Aorta (tissue), 5 donors: ENCODE results near the gene PRKCE. TPM values are rescaled to one million over a fixed set of nuclear protein-coding genes. Genes with fewer than 3 reads are reported as not detected.
A peak's percentile ranks its signal among the peaks of the same experiment; 100 is the strongest.

Source experiments
- ATAC-seq: fragments of 200-7000 bp; cut with Tn5 transposase; one replicate; pipeline ENCODE4 v1.9.1; 2022; ENCODE audit warnings: moderate library complexity; ENCODE audit not compliant: low FRiP score
- DNase-seq, 2 donors: peaks; one replicate each; pipeline ENCODE4 v3.0.0-alpha.2; 2020
- H3K27ac ChIP-seq, 2 donors: one replicate each; pipeline ENCODE4 v1.5.1; 2013; ENCODE audit warnings: low read length in 2 of 2, mild to moderate bottlenecking in 2 of 2, moderate library complexity in 2 of 2, control low read depth in 1 of 2, inconsistent platforms in 1 of 2, low read depth in 1 of 2
- H3K27me3 ChIP-seq, 2 donors: one replicate each; pipeline ENCODE4 v1.6.1; 2013; ENCODE audit warnings: control low read depth in 1 of 2, low read length in 1 of 2, mild to moderate bottlenecking in 1 of 2, moderate library complexity in 1 of 2; ENCODE audit not compliant: insufficient read depth in 2 of 2, control insufficient read depth in 1 of 2
- H3K36me3 ChIP-seq, 2 donors: one replicate each; pipeline ENCODE4 v1.6.1; 2013; ENCODE audit warnings: control low read depth in 1 of 2, low read length in 1 of 2, mild to moderate bottlenecking in 1 of 2; ENCODE audit not compliant: insufficient read depth in 2 of 2, control insufficient read depth in 1 of 2
- H3K4me1 ChIP-seq, 2 donors: one replicate each; pipeline ENCODE4 v1.6.1; 2013; ENCODE audit warnings: low read length in 2 of 2, control low read depth in 1 of 2, mild to moderate bottlenecking in 1 of 2, moderate library complexity in 1 of 2; ENCODE audit not compliant: insufficient read depth in 2 of 2, control insufficient read depth in 1 of 2
- H3K4me3 ChIP-seq, 2 donors: one replicate each; pipeline ENCODE4 v1.5.1; 2013; ENCODE audit warnings: low read length in 2 of 2, control low read depth in 1 of 2, mild to moderate bottlenecking in 1 of 2
- H3K9me3 ChIP-seq: one replicate; pipeline ENCODE4 v1.6.1; 2013; ENCODE audit warnings: mild to moderate bottlenecking, low read length; ENCODE audit not compliant: control insufficient read depth
- WGBS, 2 donors: extraction: QIAGEN DNeasy Blood & Tissue Kit; methylation state at CpG; one replicate each; pipeline ENCODE4 v1.1.7; 2013; 5-methylcytosine and 5-hydroxymethylcytosine counted together
- intact Hi-C, 2 donors: fragments of 100-400 bp; cut with DNase I; formaldehyde crosslinking; loops; one replicate each; pipeline versions ENCODE4 v1.14.2 to v1.15.0; 2022
- polyA plus RNA-seq, 2 donors: library from polyadenylated mRNA; stranded (reverse); fragments of 200-250 nt; gene quantifications; one replicate each; pipeline ENCODE4 v1.2.3, GENCODE V29; 2013
- total RNA-seq, 2 donors: library from RNA; stranded (reverse); fragmentation: NEBNext Ultra II Directional; extraction: Animal tissue kit (Norgen Biotek cat#: 25700); gene quantifications; one replicate each; pipeline ENCODE4 v1.2.1, GENCODE V29; 2021
- donor health status: healthy with polysubstance abuse.
- donor health status: Bipolar disorder and iron deficiency.
- donor health status: DM: no; HTN: no; CAD: no.
- donor health status: DM: no; HTN: no; CAD: no.
- donor health status: DM: yes; HTN: yes; CAD: no.

PRKCE gene
- total and polyA plus RNA-seq, 4 donors: 1.5 to 23.8 (median 11.2) TPM

DNA sequence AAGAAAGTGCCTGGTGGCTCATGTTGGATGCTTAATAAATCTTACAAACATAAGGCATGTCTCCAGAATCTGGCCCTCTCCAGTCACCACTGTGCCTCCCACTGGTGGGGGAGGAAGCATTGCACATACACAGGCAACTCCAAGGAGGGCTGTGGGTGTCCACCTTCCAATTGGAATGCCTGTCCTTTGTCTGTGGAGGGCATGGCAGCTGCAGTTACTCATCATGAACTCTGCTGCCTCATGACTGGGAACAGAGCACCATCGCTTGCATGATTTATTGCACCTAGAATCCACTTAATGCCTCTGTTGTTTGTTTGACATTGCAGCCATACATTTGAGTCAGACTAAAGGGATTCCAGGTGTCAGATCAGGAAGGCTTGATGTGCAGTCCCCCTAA, 278.9 kb downstream of the PRKCE start:
- no peaks in the 10 kb centered on the region for H3K9me3 ChIP-seq
- H3K4me1 ChIP-seq: peaks cover 0 to 9% of the 10 kb centered on the region in 2 donors
- H3K27ac ChIP-seq: no peak overlapping the region
- no peak for ATAC-seq
- intact Hi-C loops: no loop called here
- H3K36me3 ChIP-seq: no peaks in the 10 kb centered on the region
- H3K27me3 ChIP-seq: no peaks in the 10 kb centered on the region
- DNase-seq: no peak
- no peak overlapping the region for H3K4me3 ChIP-seq
- WGBS, 2 donors: 93 to 94% methylated on average over 1 of the region's 1 CpG

- H3K4me1 ChIP-seq: no peaks in the 10 kb centered on the region
- DNase-seq (no peak), ATAC-seq (no peak)
- no peak overlapping the region for H3K27ac ChIP-seq
- H3K36me3 ChIP-seq: no peaks in the 10 kb centered on the region
- WGBS, 2 donors: 85 to 87% methylated on average over 8 of the region's 8 CpGs
- intact Hi-C loops: no loop called here
- H3K4me3 ChIP-seq: no peak overlapping the region
- H3K9me3 ChIP-seq: no peaks in the 10 kb centered on the region
- no peaks in the 10 kb centered on the region for H3K27me3 ChIP-seq
Observed at GRCh38 chr2:45932278-45932975, 281.0 kb downstream of the PRKCE start.

DNA sequence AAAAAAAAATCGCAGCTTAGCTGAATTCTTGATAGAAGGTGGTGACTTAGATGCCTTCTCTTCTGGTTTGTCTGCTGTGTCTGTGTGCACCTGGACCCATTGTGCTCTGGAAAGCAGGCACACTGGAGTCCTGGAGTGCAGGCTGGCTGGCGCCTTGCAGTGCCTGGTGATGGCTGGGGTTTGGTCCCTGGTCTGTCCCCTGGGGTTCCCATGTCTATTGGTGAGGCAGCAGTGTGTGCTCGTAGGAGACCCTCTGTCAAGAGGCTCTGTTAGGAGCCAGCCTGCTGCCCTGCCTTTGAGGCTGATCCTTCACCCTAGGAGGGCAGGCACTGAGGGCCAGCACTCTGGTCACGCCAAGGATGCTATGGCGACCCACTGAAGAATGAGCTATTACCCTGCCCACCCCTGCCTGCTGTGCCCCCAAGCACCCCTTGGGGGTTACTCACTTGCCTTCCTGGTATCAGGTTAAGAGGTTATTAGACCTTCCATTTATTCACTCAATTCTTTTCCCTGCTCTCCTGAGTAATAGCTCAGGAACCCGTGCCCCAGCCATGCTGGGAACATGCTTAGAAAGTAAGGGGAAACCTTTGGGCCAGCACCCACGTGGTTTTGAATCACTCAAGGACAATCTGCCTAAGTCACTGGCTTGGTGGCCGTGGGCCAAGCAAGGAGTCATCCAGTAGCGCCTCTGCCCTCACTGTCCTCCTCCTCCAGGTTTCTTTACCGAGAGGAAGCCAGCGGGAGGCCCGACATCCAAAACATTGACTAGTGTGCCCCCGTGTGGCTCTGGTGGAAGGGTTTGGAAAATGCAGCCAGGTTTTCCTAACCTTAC, 284.5 kb downstream of the PRKCE start:
- DNase-seq (peak; percentile 96 to 98), ATAC-seq (peak; percentile 91)
- WGBS, 2 donors: 36 to 37% methylated on average over 13 of the region's 13 CpGs
- H3K27ac ChIP-seq: no peak overlapping the region
- intact Hi-C loops: loop anchor here (1.0 to 2.0 kb wide), 3 partner anchors 157 to 293 kb away; no protein-coding TSS in a partner anchor
- no peak overlapping the region for H3K4me3 ChIP-seq
- H3K27me3 ChIP-seq: no peaks in the 10 kb centered on the region
- peaks cover 0 to 2% of the 10 kb centered on the region in 2 donors for H3K4me1 ChIP-seq
- no peaks in the 10 kb centered on the region for H3K36me3 ChIP-seq
- no peaks in the 10 kb centered on the region for H3K9me3 ChIP-seq

DNA sequence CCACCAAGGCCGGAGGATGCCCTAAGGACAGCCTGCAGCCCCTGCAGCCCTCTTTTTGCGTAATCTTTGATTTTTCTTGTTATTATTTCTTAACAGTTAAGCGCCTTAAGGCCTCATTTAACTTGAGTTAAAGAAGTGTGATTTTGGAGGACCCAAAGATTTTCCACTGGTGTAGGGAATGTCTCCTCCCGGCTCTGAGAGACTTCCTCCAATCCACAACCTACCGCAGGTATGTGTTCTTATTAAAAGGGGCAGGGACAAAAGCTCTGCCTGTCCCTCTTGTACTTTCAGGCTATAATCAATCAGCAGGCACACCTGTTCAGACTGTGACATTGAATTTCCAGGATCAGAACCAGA, 285.1 kb downstream of the PRKCE start:
- no peak overlapping the region for H3K27ac ChIP-seq
- no peaks in the 10 kb centered on the region for H3K9me3 ChIP-seq
- intact Hi-C loops: loop anchor here (1.0 to 2.0 kb wide), 3 partner anchors 158 to 294 kb away; no protein-coding TSS in a partner anchor
- DNase-seq (no peak), ATAC-seq (no peak)
- H3K4me1 ChIP-seq: peaks cover 0 to 2% of the 10 kb centered on the region in 2 donors
- 55 to 62% methylated on average over 5 of the region's 5 CpGs for WGBS, 2 donors
- no peaks in the 10 kb centered on the region for H3K27me3 ChIP-seq
- no peak overlapping the region for H3K4me3 ChIP-seq
- no peaks in the 10 kb centered on the region for H3K36me3 ChIP-seq

- Histone ChIP-seq H3K27me3 (no peaks in the 10 kb centered on the region), H3K36me3 (no peaks in the 10 kb centered on the region), H3K27ac (no peak overlapping the region), H3K4me1 (peaks cover 0 to 2% of the 10 kb centered on the region in 2 donors), H3K4me3 (no peak overlapping the region), H3K9me3 (no peaks in the 10 kb centered on the region)
- no peak for ATAC-seq
- no peak for DNase-seq
- intact Hi-C loops: loop anchor here (2.0 kb wide), 2 partner anchors 159 to 295 kb away; no protein-coding TSS in a partner anchor
- 98 to 99% methylated on average over 4 of the region's 4 CpGs for WGBS, 2 donors
Observed at GRCh38 chr2:45937990-45938389, 286.5 kb downstream of the PRKCE start.

DNA sequence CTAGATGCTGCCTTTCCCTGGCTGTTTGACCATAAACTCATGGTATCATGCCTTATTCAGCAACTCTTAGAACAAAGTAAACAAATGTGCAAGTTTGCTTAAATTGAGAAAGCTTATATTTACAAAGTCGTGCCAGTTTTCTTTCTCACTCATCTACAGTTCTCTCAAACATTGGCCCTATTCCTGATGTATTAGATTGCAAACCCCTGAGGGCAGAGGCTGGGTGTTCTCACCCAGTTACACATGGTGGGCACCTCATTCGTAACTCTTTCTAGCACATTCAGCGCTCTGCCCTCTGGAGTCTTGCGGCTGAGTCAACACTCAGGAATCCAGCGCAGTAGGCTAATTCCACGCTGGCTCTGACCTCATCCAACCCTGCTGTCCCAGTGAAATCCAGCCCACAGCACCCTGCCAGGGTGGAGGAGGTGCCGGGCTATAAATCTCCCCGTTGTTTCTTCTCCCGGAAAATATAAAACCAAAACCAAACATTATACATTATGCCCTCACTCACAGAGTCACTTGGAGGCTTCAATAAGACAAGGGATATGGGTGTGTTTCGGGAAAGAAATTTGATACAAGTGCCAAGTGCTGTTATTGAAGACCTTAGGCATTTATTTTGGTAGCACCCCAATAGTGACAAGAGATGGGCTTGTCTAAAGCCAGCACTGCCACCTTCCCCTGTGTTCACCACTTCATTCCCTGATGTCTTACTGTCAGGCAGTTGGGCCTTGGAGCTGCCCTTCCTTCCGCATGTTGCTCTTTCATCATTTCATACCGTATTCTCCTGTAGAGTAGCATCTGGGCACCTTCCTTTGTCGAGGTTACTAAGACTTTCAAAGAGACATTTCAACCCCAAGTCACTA, 287.4 kb downstream of the PRKCE start:
- intact Hi-C loops: no loop called here
- Histone ChIP-seq H3K4me3 (no peak overlapping the region), H3K9me3 (no peaks in the 10 kb centered on the region), H3K27ac (peak overlapping the region in 1 of 2 donors; percentile 29), H3K36me3 (no peaks in the 10 kb centered on the region), H3K4me1 (peaks cover 0 to 2% of the 10 kb centered on the region in 2 donors), H3K27me3 (no peaks in the 10 kb centered on the region)
- peak; percentile 85 for ATAC-seq
- DNase-seq: peak; percentile 87 to 90
- 19 to 23% methylated on average over 13 of the region's 13 CpGs for WGBS, 2 donors

GRCh38 chr2:45941531-45942236, 290.2 kb downstream of the PRKCE start:
- Histone ChIP-seq H3K36me3 (no peaks in the 10 kb centered on the region), H3K27me3 (no peaks in the 10 kb centered on the region), H3K4me1 (peaks cover 0 to 2% of the 10 kb centered on the region in 2 donors), H3K4me3 (no peak overlapping the region), H3K27ac (no peak overlapping the region), H3K9me3 (no peaks in the 10 kb centered on the region)
- ATAC-seq (no peak), DNase-seq (no peak)
- intact Hi-C loops: no loop called here
- WGBS, 2 donors: 80 to 83% methylated on average over 6 of the region's 6 CpGs

GRCh38 chr2:45942237-45942738, 290.8 kb downstream of the PRKCE start:
- no peak for DNase-seq
- intact Hi-C loops: no loop called here
- H3K4me1 ChIP-seq: peaks cover 0 to 2% of the 10 kb centered on the region in 2 donors

More at GRCh38 chr2:45942237-45942738, 290.8 kb downstream of the PRKCE start:
- Histone ChIP-seq H3K27ac (no peak overlapping the region), H3K36me3 (no peaks in the 10 kb centered on the region), H3K27me3 (no peaks in the 10 kb centered on the region), H3K9me3 (no peaks in the 10 kb centered on the region), H3K4me3 (no peak overlapping the region)
- ATAC-seq: no peak
- WGBS, 2 donors: 85 to 87% methylated on average over 9 of the region's 9 CpGs
